COLO668 (cell line): Measurements from ENCODE around the gene ATCAY.

Experiments
- DNase-seq: peaks from one replicate; lab custom pipeline; 2025; ENCODE audit not compliant: unreplicated experiment; lab: John Stamatoyannopoulos, UW

ATCAY gene

GRCh38 chr19:3880471-3881271, at the start of gene ATCAY:
TSS of gene ATCAY (plus strand) at chr19:3880685. CDS start at chr19:3885768, 5,083 bp downstream.
- DNase-seq = no peak

GRCh38 chr19:3831601-3832000, 48.9 kb upstream of the ATCAY start:
- no peak for DNase-seq

- no peak for DNase-seq
These were observed 48.5 kb upstream of the ATCAY start for GRCh38 chr19:3832001-3832400.

GRCh38 chr19:3833578-3834348, 46.7 kb upstream of the ATCAY start:
- no peak for DNase-seq

GRCh38 chr19:3834349-3835054, 46.0 kb upstream of the ATCAY start:
- DNase-seq = no peak

- no peak for DNase-seq
These were observed 45.4 kb upstream of the ATCAY start for GRCh38 chr19:3835055-3835435.

- DNase-seq = no peak
These were observed 43.6 kb upstream of the ATCAY start for GRCh38 chr19:3836887-3837286.

GRCh38 chr19:3837332-3837731, 43.2 kb upstream of the ATCAY start:
- no peak for DNase-seq

- DNase-seq = no peak
These were observed 42.6 kb upstream of the ATCAY start for GRCh38 chr19:3837922-3838321.

GRCh38 chr19:3838661-3839060, 41.8 kb upstream of the ATCAY start:
- DNase-seq = no peak

GRCh38 chr19:3839941-3840340, 40.5 kb upstream of the ATCAY start:
- DNase-seq = no peak

- no peak for DNase-seq
These were observed 39.7 kb upstream of the ATCAY start for GRCh38 chr19:3840804-3841203.

GRCh38 chr19:3842948-3843347, 37.5 kb upstream of the ATCAY start:
- DNase-seq = no peak

- DNase-seq = no peak
These were observed 35.9 kb upstream of the ATCAY start for GRCh38 chr19:3844596-3844995.

- no peak for DNase-seq
These were observed 31.4 kb upstream of the ATCAY start for GRCh38 chr19:3849092-3849491.

GRCh38 chr19:3849787-3850186, 30.7 kb upstream of the ATCAY start:
- no peak for DNase-seq

GRCh38 chr19:3850320-3850972, 30.0 kb upstream of the ATCAY start:
- DNase-seq = no peak

- no peak for DNase-seq
These were observed 29.0 kb upstream of the ATCAY start for GRCh38 chr19:3851254-3852176.

- DNase-seq = no peak
These were observed 28.3 kb upstream of the ATCAY start for GRCh38 chr19:3852177-3852511.

GRCh38 chr19:3852614-3853254, 27.8 kb upstream of the ATCAY start:
- no peak for DNase-seq
